Glutamatergic neuron (in vitro differentiated cells): ENCODE data around the gene SETMAR. TPM values are rescaled to one million over a fixed set of nuclear protein-coding genes. Genes with fewer than 3 reads are reported as not detected.

Experiments
- DNase-seq: peaks from one replicate; pipeline ENCODE4 v3.0.0; 2022
- H3K27ac Mint-ChIP-seq: one replicate; pipeline ENCODE4 v1.8.0; 2020; ENCODE audit warnings: mild to moderate bottlenecking, mixed read lengths, inconsistent platforms; ENCODE audit not compliant: unreplicated experiment
- H3K27me3 Mint-ChIP-seq: one replicate; pipeline ENCODE4 v1.8.0; 2020; ENCODE audit warnings: mild to moderate bottlenecking, moderate library complexity, mixed read lengths, inconsistent platforms; ENCODE audit not compliant: unreplicated experiment
- H3K36me3 Mint-ChIP-seq: one replicate; pipeline ENCODE4 v1.8.0; 2020; ENCODE audit warnings: mild to moderate bottlenecking, mixed read lengths, inconsistent platforms; ENCODE audit not compliant: unreplicated experiment
- H3K4me1 Mint-ChIP-seq: one replicate; pipeline ENCODE4 v1.8.0; 2020; ENCODE audit warnings: mild to moderate bottlenecking, low read depth, mixed read lengths, inconsistent platforms; ENCODE audit not compliant: unreplicated experiment
- H3K4me3 Mint-ChIP-seq: one replicate; pipeline ENCODE4 v1.8.0; 2020; ENCODE audit warnings: mild to moderate bottlenecking, mixed read lengths, inconsistent platforms; ENCODE audit not compliant: unreplicated experiment
- H3K9me3 Mint-ChIP-seq: one replicate; pipeline ENCODE4 v1.8.0; 2020; ENCODE audit warnings: mild to moderate bottlenecking, moderate library complexity, mixed read lengths, inconsistent platforms; ENCODE audit not compliant: unreplicated experiment
- total RNA-seq: library from RNA; stranded (reverse); fragmentation: NEBNext Ultra II Directional; extraction: Animal tissue kit (Norgen Biotek cat#: 25700); gene quantifications from one replicate; pipeline ENCODE4 v1.2.1, GENCODE V29; 2021; ENCODE audit not compliant: unreplicated experiment
- TF ChIP-seq, protein P1 (sequence below): fragments of 200-600 bp; sonication (generic); IDR thresholded peaks from one replicate; pipeline ENCODE4 v1.5.0; 2021; ENCODE audit not compliant: partially characterized antibody, unreplicated experiment

The SETMAR gene
- total RNA-seq, 1 donor from 2014 or later, result 31.6 TPM

DNA sequence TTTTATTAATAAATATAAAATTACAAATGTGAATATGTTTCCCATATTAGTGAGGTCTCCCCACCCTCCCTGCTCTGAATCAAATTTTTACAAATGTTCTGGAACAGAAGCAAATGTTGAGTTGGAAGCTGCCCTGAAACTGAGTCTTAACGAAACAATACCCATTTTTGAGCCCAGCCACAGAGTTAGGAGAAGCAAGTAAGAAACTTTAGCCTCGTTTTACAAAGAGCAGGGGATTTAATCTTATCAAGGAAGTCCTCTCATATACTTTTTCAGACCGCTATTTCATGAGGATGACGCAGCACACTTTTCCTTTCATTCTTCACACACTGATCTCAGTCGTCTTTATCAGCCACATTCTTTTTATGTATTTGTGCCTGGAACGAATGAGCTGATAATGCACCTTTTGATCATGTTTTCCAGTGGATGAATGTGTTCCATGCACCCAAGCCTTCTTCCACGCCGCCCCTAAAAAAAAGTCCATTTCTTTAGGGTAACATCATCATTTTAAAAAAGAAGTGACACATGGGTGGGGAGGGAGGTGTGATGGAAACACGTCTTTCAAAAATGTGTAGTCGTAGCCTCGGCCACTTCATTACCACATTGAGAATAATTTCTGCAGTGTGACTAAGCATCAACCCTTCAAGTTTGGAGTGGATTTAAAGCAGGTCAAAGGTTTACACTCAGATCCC is 48.1 kb downstream of the SETMAR start:
- Mint-ChIP-seq H3K36me3 (no peaks in the 10 kb centered on the region), H3K4me3 (no peak overlapping the region), H3K27ac (no peak overlapping the region), H3K4me1 (no peaks in the 10 kb centered on the region), H3K9me3 (no peaks in the 10 kb centered on the region), H3K27me3 (no peaks in the 10 kb centered on the region)
- TF ChIP-seq, protein P1, sequence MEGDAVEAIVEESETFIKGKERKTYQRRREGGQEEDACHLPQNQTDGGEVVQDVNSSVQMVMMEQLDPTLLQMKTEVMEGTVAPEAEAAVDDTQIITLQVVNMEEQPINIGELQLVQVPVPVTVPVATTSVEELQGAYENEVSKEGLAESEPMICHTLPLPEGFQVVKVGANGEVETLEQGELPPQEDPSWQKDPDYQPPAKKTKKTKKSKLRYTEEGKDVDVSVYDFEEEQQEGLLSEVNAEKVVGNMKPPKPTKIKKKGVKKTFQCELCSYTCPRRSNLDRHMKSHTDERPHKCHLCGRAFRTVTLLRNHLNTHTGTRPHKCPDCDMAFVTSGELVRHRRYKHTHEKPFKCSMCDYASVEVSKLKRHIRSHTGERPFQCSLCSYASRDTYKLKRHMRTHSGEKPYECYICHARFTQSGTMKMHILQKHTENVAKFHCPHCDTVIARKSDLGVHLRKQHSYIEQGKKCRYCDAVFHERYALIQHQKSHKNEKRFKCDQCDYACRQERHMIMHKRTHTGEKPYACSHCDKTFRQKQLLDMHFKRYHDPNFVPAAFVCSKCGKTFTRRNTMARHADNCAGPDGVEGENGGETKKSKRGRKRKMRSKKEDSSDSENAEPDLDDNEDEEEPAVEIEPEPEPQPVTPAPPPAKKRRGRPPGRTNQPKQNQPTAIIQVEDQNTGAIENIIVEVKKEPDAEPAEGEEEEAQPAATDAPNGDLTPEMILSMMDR, result no peak
- DNase-seq, result no peak

DNA sequence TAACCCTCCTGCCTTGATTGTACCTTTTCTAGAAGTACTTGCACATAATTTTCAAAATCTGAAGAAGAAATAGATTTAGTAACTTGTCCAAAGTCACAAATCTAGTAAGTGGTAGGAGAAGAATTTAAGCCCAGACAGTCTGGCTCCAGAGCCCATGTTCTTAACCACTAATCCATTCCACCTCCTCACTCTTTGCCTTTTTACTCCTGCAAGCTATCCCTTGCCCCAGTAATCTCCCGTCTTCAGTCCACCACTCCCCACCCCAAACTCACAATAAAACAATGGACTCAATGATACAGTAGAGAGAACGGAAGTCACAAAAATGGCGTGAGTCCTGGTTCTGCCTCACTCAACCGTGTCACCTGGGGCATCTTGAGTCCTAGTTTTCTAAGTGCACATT is 48.7 kb downstream of the SETMAR start:
- H3K27ac Mint-ChIP-seq, result no peak overlapping the region

DNA sequence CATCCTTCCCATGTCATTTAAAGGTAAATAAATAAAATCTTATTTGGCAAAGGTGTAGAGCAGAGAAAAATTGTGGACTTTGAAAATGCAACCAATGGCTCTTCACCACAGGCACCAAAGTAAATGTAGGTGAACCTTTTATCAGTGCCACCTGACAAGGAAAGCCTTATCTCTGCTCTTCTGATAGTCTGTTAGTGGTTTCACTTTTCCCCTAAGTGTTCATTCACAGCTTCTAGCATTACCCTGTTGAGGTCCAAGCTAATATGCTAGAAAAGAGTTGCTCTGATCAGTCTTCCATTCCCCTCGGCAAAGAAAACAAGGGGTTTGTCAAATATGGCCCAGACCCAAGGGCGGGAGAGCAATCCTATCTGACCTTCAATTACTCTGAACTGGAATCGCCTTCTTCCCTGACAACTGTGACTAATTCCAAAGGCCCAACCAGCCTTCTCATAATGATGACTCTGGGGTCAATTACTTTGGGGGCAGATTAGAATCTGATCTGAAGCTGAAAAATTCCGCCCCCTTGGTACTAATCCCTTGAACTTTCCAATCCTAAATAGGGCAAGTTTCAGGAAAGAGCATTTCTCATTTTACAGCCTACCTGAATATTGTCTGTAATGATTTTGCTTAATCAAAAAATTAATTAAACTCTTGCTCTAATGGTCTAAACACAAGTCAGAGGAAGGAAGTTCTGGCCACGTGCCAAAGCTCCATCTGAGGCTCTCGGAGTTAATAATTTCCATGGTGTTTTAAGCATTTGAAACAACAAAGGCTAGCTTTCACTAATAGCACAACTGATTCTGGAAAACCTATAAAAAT is 52.4 kb downstream of the SETMAR start:
- H3K27ac Mint-ChIP-seq, result no peak overlapping the region
- H3K27me3 Mint-ChIP-seq, result no peaks in the 10 kb centered on the region
- no peaks in the 10 kb centered on the region for H3K4me1 Mint-ChIP-seq

More for the DNA sequence above, 48.7 kb downstream of the SETMAR start:
- Mint-ChIP-seq H3K4me3 (no peak overlapping the region), H3K9me3 (no peaks in the 10 kb centered on the region), H3K36me3 (no peaks in the 10 kb centered on the region), H3K4me1 (no peaks in the 10 kb centered on the region), H3K27me3 (no peaks in the 10 kb centered on the region)
- DNase-seq, result no peak
- TF ChIP-seq, protein P1, result no peak

DNA sequence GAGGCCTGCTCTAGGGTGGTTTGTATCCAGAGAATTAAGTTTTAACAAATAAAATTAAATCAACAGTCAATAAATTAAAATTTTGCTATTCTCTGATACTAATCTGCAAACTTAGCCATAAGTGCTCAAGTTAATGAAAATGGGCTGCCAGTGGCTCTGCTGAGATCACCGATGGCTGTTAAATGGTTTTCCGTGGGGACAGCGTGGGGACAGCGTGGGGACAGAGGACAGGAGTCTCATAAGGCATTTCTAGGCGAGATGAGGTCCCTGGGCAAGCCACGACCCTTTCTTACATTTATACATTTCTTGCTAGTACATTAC is 53.0 kb downstream of the SETMAR start:
- no peaks in the 10 kb centered on the region for H3K4me1 Mint-ChIP-seq
- DNase-seq, result no peak
- TF ChIP-seq, protein P1, result no peak
- no peak overlapping the region for H3K27ac Mint-ChIP-seq
- no peaks in the 10 kb centered on the region for H3K27me3 Mint-ChIP-seq
- peaks cover 2% of the 10 kb centered on the region for H3K9me3 Mint-ChIP-seq
- H3K36me3 Mint-ChIP-seq, result no peaks in the 10 kb centered on the region
- no peak overlapping the region for H3K4me3 Mint-ChIP-seq

More for the DNA sequence above, 52.4 kb downstream of the SETMAR start:
- H3K4me3 Mint-ChIP-seq, result no peak overlapping the region
- no peak for DNase-seq
- no peaks in the 10 kb centered on the region for H3K36me3 Mint-ChIP-seq
- TF ChIP-seq, protein P1, result no peak
- peaks cover 2% of the 10 kb centered on the region for H3K9me3 Mint-ChIP-seq
